Kidney tubule cell (primary cell): ENCODE results near the gene PRMT7.

Experiments
- DNase-seq: peaks from one replicate; pipeline ENCODE4 v3.0.0-alpha.2; 2018; ENCODE audit warnings: low spot score

Gene PRMT7

GRCh38 chr16:68306633-68307032 lies 4.2 kb upstream of the PRMT7 start:
- no peak for DNase-seq

- DNase-seq: no peak
Observed at GRCh38 chr16:68309799-68310198, 1.0 kb upstream of the PRMT7 start.

GRCh38 chr16:68310437-68310773 lies 414 bp upstream of the PRMT7 start:
- DNase-seq: no peak

- no peak for DNase-seq
Observed at GRCh38 chr16:68313116-68313515, 2.3 kb downstream of the PRMT7 start.

- peak; percentile 67 for DNase-seq
Observed at GRCh38 chr16:68319185-68319908, 8.5 kb downstream of the PRMT7 start.

GRCh38 chr16:68324336-68324735 lies 13.5 kb downstream of the PRMT7 start:
- no peak for DNase-seq

GRCh38 chr16:68324780-68325357 lies 14.1 kb downstream of the PRMT7 start:
- peak; percentile 40 for DNase-seq

- peak; percentile 88 for DNase-seq
Observed at GRCh38 chr16:68328151-68328859, 17.5 kb downstream of the PRMT7 start.

GRCh38 chr16:68328860-68329390 lies 18.1 kb downstream of the PRMT7 start:
- no peak for DNase-seq

- no peak for DNase-seq
Observed at GRCh38 chr16:68331879-68332410, 21.1 kb downstream of the PRMT7 start.

- DNase-seq: peak; percentile 16
Observed at GRCh38 chr16:68332411-68333121, 21.7 kb downstream of the PRMT7 start.

GRCh38 chr16:68335175-68335574 lies 24.4 kb downstream of the PRMT7 start:
- DNase-seq: no peak

- no peak for DNase-seq
Observed at GRCh38 chr16:68338326-68339119, 27.7 kb downstream of the PRMT7 start.

GRCh38 chr16:68339214-68339613 lies 28.4 kb downstream of the PRMT7 start:
- DNase-seq: no peak

GRCh38 chr16:68342620-68343019 lies 31.8 kb downstream of the PRMT7 start:
- no peak for DNase-seq

GRCh38 chr16:68343137-68343536 lies 32.3 kb downstream of the PRMT7 start:
- DNase-seq: no peak

GRCh38 chr16:68344252-68344651 lies 33.4 kb downstream of the PRMT7 start:
- no peak for DNase-seq

- no peak for DNase-seq
Observed at GRCh38 chr16:68345351-68345810, 34.6 kb downstream of the PRMT7 start.

GRCh38 chr16:68345958-68346635 lies 35.3 kb downstream of the PRMT7 start:
- no peak for DNase-seq

- DNase-seq: no peak
Observed at GRCh38 chr16:68346892-68347480, 36.2 kb downstream of the PRMT7 start.
